DND-41 (cell line): ENCODE measurements around the gene SETBP1.

Experiments
- ATAC-seq: fragments of 200-7000 bp; cut with Tn5 transposase; 3 replicates; pipeline ENCODE4 v1.9.1; 2021; ENCODE audit warnings: low read depth; ENCODE audit not compliant: insufficient read depth
- DNase-seq: peaks from one replicate; pipeline ENCODE4 v3.0.0-alpha.2; 2020
- H2AFZ ChIP-seq: 2 replicates; pipeline ENCODE4 v1.6.0; 2012; ENCODE audit warnings: low read depth, low read length
- H3K27ac ChIP-seq: 2 replicates; pipeline ENCODE4 v1.5.1; 2012; ENCODE audit warnings: low read length, inconsistent platforms
- H3K27me3 ChIP-seq: fragments of 200-600 bp; sonication (generic); 2 replicates; pipeline ENCODE4 v1.6.0; 2012; ENCODE audit warnings: low read length, mild to moderate bottlenecking, inconsistent platforms; ENCODE audit not compliant: insufficient read depth, poor library complexity
- H3K36me3 ChIP-seq: 2 replicates; pipeline ENCODE4 v1.5.1; 2012; ENCODE audit warnings: low read length, inconsistent platforms; ENCODE audit not compliant: insufficient read depth
- H3K4me1 ChIP-seq: 2 replicates; pipeline ENCODE4 v1.5.1; 2012; ENCODE audit warnings: mild to moderate bottlenecking, low read length; ENCODE audit not compliant: insufficient read depth
- H3K4me2 ChIP-seq: 2 replicates; pipeline ENCODE4 v1.6.0; 2012; ENCODE audit warnings: mild to moderate bottlenecking, moderate library complexity, low read length, inconsistent platforms; ENCODE audit not compliant: insufficient read depth
- H3K4me3 ChIP-seq, 2 experiments: fragments of 200-600 bp in 1 of 2; shearing (Covaris generic) in 1 of 2; 2 replicates each; pipeline ENCODE4 v1.5.1; 2012 to 2016; ENCODE audit warnings: inconsistent platforms in 2 of 2, low read length in 2 of 2, mild to moderate bottlenecking in 2 of 2, low read depth in 1 of 2, moderate library complexity in 1 of 2
- H3K79me2 ChIP-seq: 2 replicates; pipeline ENCODE4 v1.6.0; 2012; ENCODE audit warnings: low read length, inconsistent platforms; ENCODE audit not compliant: insufficient read depth
- H3K9ac ChIP-seq: 2 replicates; pipeline ENCODE4 v1.6.0; 2012; ENCODE audit warnings: low read depth, mild to moderate bottlenecking, inconsistent platforms, low read length, moderate library complexity
- H3K9me3 ChIP-seq: 2 replicates; pipeline ENCODE4 v1.5.1; 2012; ENCODE audit warnings: low read length, moderate library complexity, mild to moderate bottlenecking, inconsistent platforms; ENCODE audit not compliant: insufficient read depth, severe bottlenecking
- H4K20me1 ChIP-seq: 2 replicates; pipeline ENCODE4 v1.6.0; 2012; ENCODE audit warnings: low read length; ENCODE audit not compliant: insufficient read depth
- EZH2 ChIP-seq: IDR thresholded peaks from 3 replicates; pipeline ENCODE4 v1.6.1; 2012; ENCODE audit warnings: borderline replicate concordance, low read depth, mild to moderate bottlenecking, moderate library complexity, low read length, inconsistent platforms; ENCODE audit not compliant: severe bottlenecking
- TF ChIP-seq, protein P1 (sequence below): IDR thresholded peaks from 2 replicates; pipeline ENCODE4 v1.5.1; 2012; ENCODE audit warnings: borderline replicate concordance, low read length, moderate library complexity, mild to moderate bottlenecking; ENCODE audit not compliant: poor library complexity, severe bottlenecking; ENCODE audit errors: extremely low read depth

The SETBP1 gene

DNA sequence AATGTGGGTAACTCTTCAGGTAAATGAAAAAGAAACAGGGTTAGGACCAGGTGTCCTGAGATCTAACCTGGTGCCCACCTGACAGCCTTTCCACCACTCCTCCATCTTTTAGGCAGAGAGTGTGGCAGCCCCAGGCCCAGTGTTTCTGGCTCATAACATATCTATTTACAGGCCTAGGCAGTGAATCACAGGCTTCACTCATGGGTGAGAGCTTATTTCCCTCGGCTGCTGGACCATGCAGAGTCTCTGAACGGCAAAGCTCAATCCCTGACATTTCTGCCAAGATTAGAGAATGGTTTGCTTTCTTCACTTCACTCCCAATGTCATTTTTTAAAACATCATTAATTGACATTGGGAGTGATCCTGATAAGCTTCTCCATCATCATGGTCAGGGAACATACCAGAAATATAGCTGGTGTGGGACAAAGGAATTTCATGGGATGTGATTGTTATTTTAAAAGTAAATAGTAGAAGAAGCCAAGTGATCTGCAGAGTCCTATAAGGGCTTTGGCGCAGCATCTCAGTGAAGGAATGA, 323.9 kb downstream of the SETBP1 start:
- no peaks in the 10 kb centered on the region for H4K20me1 ChIP-seq
- no peaks in the 10 kb centered on the region for H3K9me3 ChIP-seq
- DNase-seq (no peak), ATAC-seq (no peak)
- H3K27me3 ChIP-seq = no peaks in the 10 kb centered on the region
- H3K9ac ChIP-seq = no peak overlapping the region
- no peaks in the 10 kb centered on the region for H3K4me1 ChIP-seq
- H3K36me3 ChIP-seq = no peaks in the 10 kb centered on the region
- H3K79me2 ChIP-seq = no peaks in the 10 kb centered on the region
- no peak overlapping the region for H3K27ac ChIP-seq
- H3K4me3 ChIP-seq = no peak overlapping the region
- H2AFZ ChIP-seq = no peak overlapping the region
- no peak for TF ChIP-seq EZH2
- TF ChIP-seq, protein P1, sequence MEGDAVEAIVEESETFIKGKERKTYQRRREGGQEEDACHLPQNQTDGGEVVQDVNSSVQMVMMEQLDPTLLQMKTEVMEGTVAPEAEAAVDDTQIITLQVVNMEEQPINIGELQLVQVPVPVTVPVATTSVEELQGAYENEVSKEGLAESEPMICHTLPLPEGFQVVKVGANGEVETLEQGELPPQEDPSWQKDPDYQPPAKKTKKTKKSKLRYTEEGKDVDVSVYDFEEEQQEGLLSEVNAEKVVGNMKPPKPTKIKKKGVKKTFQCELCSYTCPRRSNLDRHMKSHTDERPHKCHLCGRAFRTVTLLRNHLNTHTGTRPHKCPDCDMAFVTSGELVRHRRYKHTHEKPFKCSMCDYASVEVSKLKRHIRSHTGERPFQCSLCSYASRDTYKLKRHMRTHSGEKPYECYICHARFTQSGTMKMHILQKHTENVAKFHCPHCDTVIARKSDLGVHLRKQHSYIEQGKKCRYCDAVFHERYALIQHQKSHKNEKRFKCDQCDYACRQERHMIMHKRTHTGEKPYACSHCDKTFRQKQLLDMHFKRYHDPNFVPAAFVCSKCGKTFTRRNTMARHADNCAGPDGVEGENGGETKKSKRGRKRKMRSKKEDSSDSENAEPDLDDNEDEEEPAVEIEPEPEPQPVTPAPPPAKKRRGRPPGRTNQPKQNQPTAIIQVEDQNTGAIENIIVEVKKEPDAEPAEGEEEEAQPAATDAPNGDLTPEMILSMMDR = no peak
- H3K4me2 ChIP-seq = no peak overlapping the region

DNA sequence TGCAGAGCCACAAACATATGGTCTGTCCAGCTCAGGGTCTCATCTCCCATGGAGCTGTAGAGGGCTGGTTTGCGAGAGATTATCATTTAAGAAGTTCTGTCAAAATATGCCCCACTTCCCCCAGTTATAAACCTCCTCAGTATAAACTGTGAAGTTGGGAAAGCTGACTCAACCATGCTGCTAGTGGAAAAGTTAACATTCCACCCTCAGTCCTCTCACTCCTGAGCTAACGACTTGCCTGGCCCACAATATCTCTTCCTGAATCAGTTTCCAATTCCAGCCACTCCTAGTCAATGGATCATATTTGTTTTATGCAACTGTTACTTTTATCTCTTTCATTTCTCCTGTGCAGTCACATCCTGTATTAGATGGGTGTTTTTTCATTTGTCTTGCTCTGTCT, 326.2 kb downstream of the SETBP1 start:
- H3K4me1 ChIP-seq = no peaks in the 10 kb centered on the region
- no peaks in the 10 kb centered on the region for H3K27me3 ChIP-seq
- no peak for ATAC-seq
- no peak overlapping the region for H3K4me2 ChIP-seq
- no peak for DNase-seq
- no peaks in the 10 kb centered on the region for H3K36me3 ChIP-seq
- H4K20me1 ChIP-seq = no peaks in the 10 kb centered on the region
- no peaks in the 10 kb centered on the region for H3K9me3 ChIP-seq
- no peak overlapping the region for H3K4me3 ChIP-seq
- H2AFZ ChIP-seq = no peak overlapping the region
- TF ChIP-seq, protein P1 = no peak
- TF ChIP-seq EZH2 = no peak
- no peak overlapping the region for H3K27ac ChIP-seq
- no peak overlapping the region for H3K9ac ChIP-seq
- no peaks in the 10 kb centered on the region for H3K79me2 ChIP-seq

DNA sequence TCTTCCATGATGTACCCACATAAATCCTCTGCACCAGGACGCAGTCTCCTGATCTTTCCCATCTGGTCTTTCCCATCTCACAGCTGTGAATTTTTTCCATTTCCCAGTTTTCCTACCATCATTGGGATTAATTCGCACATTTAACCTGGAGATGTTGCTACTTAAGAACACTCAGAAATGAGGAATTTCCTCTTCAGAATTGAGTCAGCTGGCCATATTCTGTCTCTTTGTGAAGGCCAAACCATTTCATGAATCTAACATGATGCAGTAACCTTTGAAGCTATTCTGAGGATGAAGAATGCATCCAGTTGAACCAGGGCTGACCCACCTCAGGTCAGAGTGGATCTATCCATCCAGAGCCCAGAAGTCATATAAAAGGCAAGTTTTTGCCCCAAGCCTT, 326.8 kb downstream of the SETBP1 start:
- Histone ChIP-seq H3K4me3 (no peak overlapping the region), H3K36me3 (no peaks in the 10 kb centered on the region), H4K20me1 (no peaks in the 10 kb centered on the region), H3K4me2 (no peak overlapping the region), H2AFZ (no peak overlapping the region), H3K27me3 (no peaks in the 10 kb centered on the region), H3K4me1 (no peaks in the 10 kb centered on the region), H3K27ac (no peak overlapping the region), H3K9me3 (no peaks in the 10 kb centered on the region), H3K79me2 (no peaks in the 10 kb centered on the region), H3K9ac (no peak overlapping the region)
- TF ChIP-seq EZH2 = no peak
- TF ChIP-seq, protein P1 = no peak
- ATAC-seq (no peak), DNase-seq (no peak)
